Measurements from ENCODE around the gene HS6ST2.

Gene HS6ST2

DNA sequence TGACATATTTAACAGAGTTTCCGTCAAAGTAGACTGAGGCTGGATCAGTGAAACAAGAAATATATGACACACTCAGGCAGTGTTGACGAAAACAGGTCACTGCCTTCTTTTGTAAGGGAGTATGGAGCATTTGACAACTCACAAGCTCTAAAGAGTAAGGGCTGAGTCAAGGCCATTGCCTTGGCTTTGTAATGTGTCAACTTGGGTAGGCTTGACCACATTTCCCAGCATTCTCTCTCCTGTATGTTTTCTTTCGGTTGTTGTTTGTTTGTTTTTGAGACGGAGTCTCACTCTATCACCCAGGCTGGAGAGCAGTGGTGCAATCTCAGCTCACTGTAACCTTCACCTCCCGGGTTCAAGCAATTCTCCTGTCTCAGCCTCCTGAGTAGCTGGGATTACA lies 344.6 kb downstream of the HS6ST2 start:
- no peak for DNase-seq (ENCODE audit: low spot score)

DNA sequence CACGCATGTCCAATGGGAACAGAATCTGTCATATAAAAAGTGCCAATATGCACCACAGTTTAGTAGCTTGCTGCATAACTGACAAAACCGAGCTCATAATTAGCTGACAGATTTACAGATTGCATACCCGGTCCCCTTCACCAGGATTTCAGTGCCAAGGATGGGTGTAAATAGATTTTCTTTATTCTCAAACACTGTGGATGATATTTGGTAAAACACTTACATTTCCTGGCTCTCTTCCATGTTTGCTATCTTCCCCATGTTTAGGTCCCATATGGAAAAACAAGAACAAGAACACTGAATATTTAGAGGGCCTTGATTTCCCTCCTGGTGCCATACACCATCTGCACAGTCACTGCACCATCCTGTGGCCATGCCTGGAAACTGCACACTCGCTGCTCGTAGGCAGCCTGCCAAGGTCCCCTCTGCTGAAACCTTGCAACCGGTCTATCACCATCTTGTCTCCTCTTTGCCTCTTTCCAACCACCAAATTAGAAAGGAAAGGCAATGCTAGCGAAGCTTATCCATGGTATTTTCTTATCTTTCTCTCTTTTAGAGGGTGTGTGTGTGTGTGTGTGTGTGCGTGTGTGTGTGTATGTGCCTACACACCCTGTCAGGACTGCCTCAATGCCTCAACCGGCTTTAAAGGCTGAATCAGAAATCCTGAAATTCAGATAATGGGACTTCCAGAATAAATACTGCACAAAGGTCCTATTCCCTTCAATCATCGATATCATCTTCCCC lies 345.4 kb downstream of the HS6ST2 start:
- DNase-seq (ENCODE audit: low spot score) = peak; percentile 48

DNA sequence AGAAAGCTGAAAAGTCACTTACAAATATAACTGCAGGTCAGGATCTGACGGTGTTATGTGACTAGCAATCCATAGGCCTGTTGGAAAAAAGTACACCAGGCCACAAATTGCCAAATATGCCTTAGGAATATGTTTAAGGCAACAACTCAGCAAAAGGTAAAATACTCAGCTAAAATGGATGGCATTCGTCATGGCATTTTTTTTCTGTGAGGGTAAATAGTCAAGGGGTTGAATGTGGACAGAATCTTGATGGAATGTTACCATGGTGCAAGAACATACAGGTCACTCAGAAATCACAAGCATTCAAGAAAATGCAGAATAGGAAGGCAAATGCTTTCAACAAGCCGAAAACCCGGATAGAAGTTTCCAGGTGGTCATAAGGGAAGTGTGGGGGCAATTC lies 347.9 kb downstream of the HS6ST2 start:
- DNase-seq (ENCODE audit: low spot score) = no peak

DNA sequence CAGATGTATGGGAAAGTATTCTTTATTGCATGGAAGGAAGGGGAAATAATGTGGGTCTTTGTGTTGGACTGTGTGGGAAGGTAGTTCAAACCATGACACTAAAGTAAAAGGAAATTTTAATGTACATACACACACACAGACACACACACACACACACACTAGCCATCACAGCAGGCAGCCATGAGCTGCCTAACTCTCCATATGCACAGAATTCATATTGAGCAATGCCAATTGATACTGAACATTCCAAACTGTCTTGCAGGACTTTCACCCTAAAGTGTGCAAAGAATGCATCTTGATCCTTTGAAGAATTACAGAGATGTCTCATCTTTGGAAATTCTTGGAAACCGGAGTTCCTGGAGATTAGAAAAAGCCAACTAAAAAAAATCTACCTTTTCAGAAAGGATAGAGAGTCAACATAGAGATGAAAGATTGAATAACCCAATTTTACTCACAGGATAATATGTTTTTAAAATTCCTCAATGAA lies 349.0 kb downstream of the HS6ST2 start:
- DNase-seq (ENCODE audit: low spot score) = no peak

DNA sequence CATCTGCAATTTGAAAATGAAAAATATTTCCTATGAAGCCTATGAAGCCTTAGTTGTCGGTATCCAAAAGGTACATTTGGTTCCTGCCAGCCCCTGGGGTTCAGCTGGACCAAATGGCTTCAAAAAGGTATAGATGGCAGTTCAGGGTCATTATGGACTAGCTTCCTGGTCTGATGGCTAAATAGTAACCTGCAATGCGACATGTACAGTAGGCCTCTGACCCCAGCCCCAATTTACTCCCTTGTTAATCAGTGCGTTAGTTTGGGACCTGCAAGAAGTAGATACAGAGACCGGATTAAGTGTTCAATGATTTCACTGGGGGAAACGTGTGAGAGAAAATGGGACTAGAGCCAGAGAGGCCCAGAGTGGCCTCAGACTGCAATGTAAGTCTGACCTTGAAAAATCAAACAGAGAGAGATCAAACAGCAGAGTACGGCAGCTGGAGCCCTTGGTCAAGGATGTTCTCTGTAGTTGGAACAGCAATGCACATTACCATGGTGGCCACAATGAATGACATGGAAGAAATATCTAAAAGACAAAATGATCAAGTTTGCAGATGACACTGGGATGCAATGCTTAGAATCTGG lies 354.6 kb downstream of the HS6ST2 start:
- DNase-seq (ENCODE audit: low spot score) = no peak

DNA sequence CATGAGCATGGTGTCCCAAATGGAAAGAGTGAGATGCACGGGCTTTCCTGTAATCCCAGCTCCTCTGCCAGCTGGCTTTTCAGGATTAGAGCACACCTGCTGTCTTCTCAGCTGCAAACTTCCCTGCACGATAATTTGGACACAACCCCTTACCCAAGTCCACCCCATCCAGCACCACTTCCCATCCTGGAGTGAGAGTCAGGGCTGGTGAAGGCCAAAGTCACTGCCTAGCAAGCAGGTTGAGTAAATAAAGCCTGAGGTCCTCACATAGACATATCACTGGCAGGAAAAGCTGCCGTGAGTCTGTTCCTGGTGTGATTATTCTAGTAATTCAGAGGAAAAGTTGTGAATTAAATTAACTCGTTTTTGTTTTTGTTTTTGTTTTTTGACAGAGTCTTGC lies 355.7 kb downstream of the HS6ST2 start:
- no peak for DNase-seq (ENCODE audit: low spot score)

DNA sequence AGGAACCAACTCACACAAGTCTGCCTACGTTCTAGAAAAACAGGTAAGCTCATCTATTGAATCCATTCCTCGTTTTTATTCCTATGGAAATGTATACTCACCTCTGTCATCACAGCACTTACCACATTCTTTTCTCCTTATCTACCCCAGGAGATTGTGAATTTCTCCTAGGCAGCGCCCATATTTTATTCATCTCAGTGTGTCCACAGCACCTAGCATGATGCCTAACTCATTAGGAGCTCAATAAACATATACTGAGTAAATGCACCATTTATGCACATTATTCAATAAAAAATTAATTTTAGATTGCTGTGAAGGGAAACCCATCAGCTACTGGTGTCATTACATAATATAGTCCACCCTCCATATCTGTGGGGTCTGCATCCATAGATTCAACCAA lies 363.4 kb downstream of the HS6ST2 start:
- DNase-seq (ENCODE audit: low spot score) = no peak

DNA sequence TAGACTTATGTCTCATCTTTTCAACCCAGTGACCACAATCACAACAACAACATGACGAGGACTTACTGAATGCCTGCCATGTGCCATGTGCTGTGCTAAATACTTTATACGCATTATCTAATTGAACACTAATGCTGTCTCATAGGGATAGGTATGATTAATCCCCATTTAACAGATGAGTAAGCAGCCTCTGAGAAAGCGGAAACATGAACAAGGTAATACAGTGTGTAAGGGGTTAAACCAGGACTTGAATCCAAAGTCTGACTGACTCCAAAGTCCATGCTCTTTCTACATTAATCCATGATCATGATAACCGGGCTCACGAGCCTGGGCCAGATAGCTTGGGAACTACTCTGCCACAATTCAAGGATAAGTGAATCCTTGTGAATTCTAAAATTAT lies 364.3 kb downstream of the HS6ST2 start:
- no peak for DNase-seq (ENCODE audit: low spot score)

DNA sequence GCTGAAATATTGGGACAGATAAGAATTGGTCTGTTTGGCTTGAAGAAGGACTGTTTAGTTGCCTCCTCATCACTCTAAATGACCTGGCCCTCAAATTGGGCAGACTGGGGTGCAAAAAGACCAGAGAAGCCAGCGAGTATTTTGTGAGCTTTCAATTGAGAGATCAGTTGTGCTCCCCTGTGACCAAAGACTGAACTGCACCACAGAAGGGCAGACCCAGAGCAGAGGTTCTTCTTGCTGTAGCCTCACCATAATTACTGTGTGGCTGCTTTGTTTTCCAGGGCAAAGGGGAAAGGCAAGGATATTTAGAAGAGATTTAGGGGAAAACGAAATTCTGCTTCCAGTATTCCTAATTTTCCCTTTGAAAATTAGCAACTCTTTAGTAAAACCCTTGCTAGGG lies 365.5 kb downstream of the HS6ST2 start:
- peak; percentile 2 for DNase-seq (ENCODE audit: low spot score)

DNA sequence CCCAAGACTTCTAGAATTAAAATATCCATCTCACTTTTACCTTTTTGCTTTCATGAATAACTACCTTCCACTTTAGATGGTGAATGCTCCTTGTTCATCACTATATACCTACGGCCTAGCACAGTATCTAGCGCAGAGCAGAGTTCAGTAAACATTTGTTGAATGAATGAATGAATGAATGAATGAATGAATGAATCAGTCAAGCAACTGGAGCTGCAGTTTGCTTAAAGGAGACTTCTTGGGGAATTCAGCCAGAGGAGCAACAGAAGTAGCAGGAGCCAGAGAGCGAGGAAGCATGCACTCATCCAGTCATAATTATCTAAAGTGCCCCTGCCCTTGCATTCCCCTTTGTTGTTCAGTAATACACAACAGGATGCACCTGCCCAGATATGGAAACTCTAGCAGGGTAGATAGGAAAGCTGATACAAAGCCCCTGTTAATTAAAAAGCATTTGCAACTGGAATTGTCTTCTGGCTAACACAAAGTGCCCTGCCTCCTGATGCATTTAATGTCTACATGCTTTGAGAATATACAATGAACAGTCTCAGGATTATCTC lies 366.6 kb downstream of the HS6ST2 start:
- no peak for DNase-seq (ENCODE audit: low spot score)

DNA sequence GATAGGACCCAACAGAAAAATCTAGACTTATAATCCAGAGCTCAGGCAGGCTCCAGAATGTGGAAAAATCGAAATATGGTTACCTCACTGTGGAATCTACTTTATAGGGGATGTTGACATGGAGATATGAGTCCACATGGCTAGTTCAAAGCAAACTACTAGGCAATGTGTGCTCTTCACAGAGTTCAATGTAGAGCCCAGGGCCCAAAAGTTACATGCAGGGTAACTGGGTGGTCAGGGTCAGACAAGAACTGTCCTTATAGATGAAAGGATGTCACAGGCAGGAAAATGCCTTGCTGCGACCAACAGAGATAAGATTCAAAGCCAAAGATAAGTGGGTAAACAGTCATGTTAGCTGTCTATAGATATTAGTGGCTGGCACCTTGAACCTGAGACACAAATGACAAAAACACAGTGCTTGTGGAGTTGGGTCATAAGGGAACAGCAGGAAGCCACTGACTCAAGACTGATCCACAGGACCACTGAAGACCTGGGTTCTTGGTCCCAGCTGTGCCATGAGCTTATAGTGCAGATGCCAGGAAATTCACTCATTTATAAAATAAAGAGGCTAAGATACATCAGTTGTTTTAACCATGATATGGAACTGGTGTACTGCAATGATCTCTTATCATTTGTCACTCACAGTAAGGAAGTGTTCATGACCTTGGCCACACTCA lies 367.9 kb downstream of the HS6ST2 start:
- no peak for DNase-seq (ENCODE audit: low spot score)

DNA sequence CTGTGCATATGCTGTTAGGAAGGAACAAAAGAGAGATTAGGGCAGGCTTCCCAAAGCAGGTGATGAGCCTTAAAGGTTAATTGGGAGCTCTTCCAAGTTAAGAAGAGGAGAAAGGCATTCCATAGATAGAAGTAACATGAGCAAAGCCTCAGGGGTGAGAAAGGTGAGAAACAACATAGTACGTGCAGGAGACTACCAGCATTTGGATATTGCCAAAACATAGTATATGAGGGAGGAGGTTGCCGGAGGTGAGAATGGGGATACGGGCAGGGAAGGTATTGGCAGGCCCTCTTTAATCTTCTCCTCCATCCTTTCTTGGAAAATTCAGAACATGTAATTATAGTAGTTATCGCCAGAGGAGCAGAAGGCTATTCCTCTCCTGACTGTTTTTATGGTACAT lies 373.5 kb downstream of the HS6ST2 start:
- no peak for DNase-seq (ENCODE audit: low spot score)

DNA sequence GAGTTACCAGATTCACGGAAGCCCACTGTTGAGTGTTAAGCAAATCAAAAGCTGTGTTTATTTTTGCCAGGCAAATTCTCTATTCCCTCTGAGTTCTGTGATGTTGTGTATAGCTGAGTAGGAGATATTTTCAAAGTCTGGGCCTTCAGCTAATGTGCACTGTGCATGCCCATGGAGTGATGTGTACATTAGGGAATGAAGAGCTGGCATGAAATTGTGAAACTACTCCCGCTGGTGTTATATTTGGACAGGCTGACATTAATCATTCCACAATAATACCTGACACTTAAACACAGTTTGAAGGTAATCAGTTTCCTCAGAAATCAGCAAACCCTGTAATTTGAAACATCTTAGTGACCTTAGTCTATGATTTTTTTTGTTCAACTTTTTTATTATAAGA lies 381.5 kb downstream of the HS6ST2 start:
- DNase-seq (ENCODE audit: low spot score) = no peak
